Measurements from ENCODE around the gene CENPN. TPM values are rescaled to one million over a fixed set of nuclear protein-coding genes. Genes with fewer than 3 reads are reported as not detected.

CENPN gene
- total RNA-seq, 1 donor = 19.9 TPM

- Histone ChIP-seq H3K4me2 (ENCODE audit: insufficient read depth, low read length) (peak overlapping the region; percentile 94), H3K27me3 (ENCODE audit: insufficient read depth, low read length) (no peaks in the 10 kb centered on the region), H2AFZ (ENCODE audit: low read length) (peak overlapping the region; percentile 99), H3K27ac (ENCODE audit: low read depth, low read length) (peak overlapping the region; percentile 100), H3K4me3 (ENCODE audit: insufficient read depth, low read length) (peak overlapping the region; percentile 96), H3K36me3 (ENCODE audit: insufficient read depth, low read length) (no peaks in the 10 kb centered on the region), H3K4me1 (ENCODE audit: insufficient read depth, low read length) (peaks cover 25% of the 10 kb centered on the region), H3K9me3 (ENCODE audit: low read depth, low read length) (no peaks in the 10 kb centered on the region), H3K79me2 (ENCODE audit: insufficient read depth, low read length) (peaks cover 87% of the 10 kb centered on the region), H4K20me1 (ENCODE audit: insufficient read depth, low read length) (peaks cover 3% of the 10 kb centered on the region)
- peak; percentile 72 for DNase-seq (ENCODE audit: insufficient read length, low spot score, missing footprints)
- TF ChIP-seq, protein P1, sequence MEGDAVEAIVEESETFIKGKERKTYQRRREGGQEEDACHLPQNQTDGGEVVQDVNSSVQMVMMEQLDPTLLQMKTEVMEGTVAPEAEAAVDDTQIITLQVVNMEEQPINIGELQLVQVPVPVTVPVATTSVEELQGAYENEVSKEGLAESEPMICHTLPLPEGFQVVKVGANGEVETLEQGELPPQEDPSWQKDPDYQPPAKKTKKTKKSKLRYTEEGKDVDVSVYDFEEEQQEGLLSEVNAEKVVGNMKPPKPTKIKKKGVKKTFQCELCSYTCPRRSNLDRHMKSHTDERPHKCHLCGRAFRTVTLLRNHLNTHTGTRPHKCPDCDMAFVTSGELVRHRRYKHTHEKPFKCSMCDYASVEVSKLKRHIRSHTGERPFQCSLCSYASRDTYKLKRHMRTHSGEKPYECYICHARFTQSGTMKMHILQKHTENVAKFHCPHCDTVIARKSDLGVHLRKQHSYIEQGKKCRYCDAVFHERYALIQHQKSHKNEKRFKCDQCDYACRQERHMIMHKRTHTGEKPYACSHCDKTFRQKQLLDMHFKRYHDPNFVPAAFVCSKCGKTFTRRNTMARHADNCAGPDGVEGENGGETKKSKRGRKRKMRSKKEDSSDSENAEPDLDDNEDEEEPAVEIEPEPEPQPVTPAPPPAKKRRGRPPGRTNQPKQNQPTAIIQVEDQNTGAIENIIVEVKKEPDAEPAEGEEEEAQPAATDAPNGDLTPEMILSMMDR (IDR thresholded peaks at IDR 0.05; ENCODE audit: extremely low read depth, low read depth, low read length) = no peak
Measured at GRCh38 chr16:81006211-81006812, 702 bp upstream of the CENPN start.

GRCh38 chr16:81008505-81008789, 1.4 kb downstream of the CENPN start:
- Histone ChIP-seq H4K20me1 (ENCODE audit: insufficient read depth, low read length) (peaks cover 3% of the 10 kb centered on the region), H3K79me2 (ENCODE audit: insufficient read depth, low read length) (peaks cover 72% of the 10 kb centered on the region), H2AFZ (ENCODE audit: low read length) (peak overlapping the region; percentile 99), H3K36me3 (ENCODE audit: insufficient read depth, low read length) (peaks cover 9% of the 10 kb centered on the region), H3K27me3 (ENCODE audit: insufficient read depth, low read length) (no peaks in the 10 kb centered on the region), H3K27ac (ENCODE audit: low read depth, low read length) (peak overlapping the region; percentile 100), H3K4me1 (ENCODE audit: insufficient read depth, low read length) (peaks cover 22% of the 10 kb centered on the region), H3K4me2 (ENCODE audit: insufficient read depth, low read length) (peak overlapping the region; percentile 94), H3K9me3 (ENCODE audit: low read depth, low read length) (no peaks in the 10 kb centered on the region), H3K4me3 (ENCODE audit: insufficient read depth, low read length) (peak overlapping the region; percentile 96)
- TF ChIP-seq, protein P1 (IDR thresholded peaks at IDR 0.05; ENCODE audit: extremely low read depth, low read depth, low read length) = no peak
- peak; percentile 58 for DNase-seq (ENCODE audit: insufficient read length, low spot score, missing footprints)

- TF ChIP-seq, protein P1 (IDR thresholded peaks at IDR 0.05; ENCODE audit: extremely low read depth, low read depth, low read length) = no peak
- H3K4me1 ChIP-seq (ENCODE audit: insufficient read depth, low read length) = peaks cover 4% of the 10 kb centered on the region
- H3K27me3 ChIP-seq (ENCODE audit: insufficient read depth, low read length) = no peaks in the 10 kb centered on the region
- H3K4me3 ChIP-seq (ENCODE audit: insufficient read depth, low read length) = no peak overlapping the region
- peaks cover 40% of the 10 kb centered on the region for H3K79me2 ChIP-seq (ENCODE audit: insufficient read depth, low read length)
- H3K9me3 ChIP-seq (ENCODE audit: low read depth, low read length) = no peaks in the 10 kb centered on the region
- no peaks in the 10 kb centered on the region for H4K20me1 ChIP-seq (ENCODE audit: insufficient read depth, low read length)
- peaks cover 40% of the 10 kb centered on the region for H3K36me3 ChIP-seq (ENCODE audit: insufficient read depth, low read length)
- H3K27ac ChIP-seq (ENCODE audit: low read depth, low read length) = no peak overlapping the region
- no peak overlapping the region for H2AFZ ChIP-seq (ENCODE audit: low read length)
- no peak for DNase-seq (ENCODE audit: insufficient read length, low spot score, missing footprints)
- H3K4me2 ChIP-seq (ENCODE audit: insufficient read depth, low read length) = no peak overlapping the region
Measured at GRCh38 chr16:81012974-81013373, 6.0 kb downstream of the CENPN start.

DNA sequence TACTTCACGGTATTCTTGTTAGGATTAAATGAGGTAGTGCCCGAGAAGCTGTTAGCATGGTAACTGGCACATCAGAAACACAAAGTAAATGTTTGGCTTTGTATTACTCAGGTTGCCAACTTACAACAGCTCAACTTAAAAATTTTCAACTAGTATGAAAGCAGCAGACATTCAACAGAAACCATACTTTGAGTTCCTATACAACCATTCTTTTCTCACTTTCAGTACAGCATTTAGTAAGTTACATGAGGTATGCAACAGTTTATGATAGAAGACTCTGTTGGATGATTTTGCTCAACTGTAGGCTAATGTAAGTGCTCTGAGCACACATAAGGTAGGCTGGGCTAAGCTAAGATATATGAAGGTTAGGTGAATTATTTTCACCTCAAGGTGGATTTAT, 7.7 kb downstream of the CENPN start:
- Histone ChIP-seq H3K4me1 (ENCODE audit: insufficient read depth, low read length) (no peaks in the 10 kb centered on the region), H3K36me3 (ENCODE audit: insufficient read depth, low read length) (peaks cover 53% of the 10 kb centered on the region)
- TF ChIP-seq, protein P1 (IDR thresholded peaks at IDR 0.05; ENCODE audit: extremely low read depth, low read depth, low read length) = no peak

More for the DNA sequence above, 7.7 kb downstream of the CENPN start:
- Histone ChIP-seq H3K4me3 (ENCODE audit: insufficient read depth, low read length) (no peak overlapping the region), H4K20me1 (ENCODE audit: insufficient read depth, low read length) (no peaks in the 10 kb centered on the region), H3K27me3 (ENCODE audit: insufficient read depth, low read length) (no peaks in the 10 kb centered on the region), H3K27ac (ENCODE audit: low read depth, low read length) (no peak overlapping the region), H2AFZ (ENCODE audit: low read length) (no peak overlapping the region), H3K4me2 (ENCODE audit: insufficient read depth, low read length) (no peak overlapping the region), H3K9me3 (ENCODE audit: low read depth, low read length) (no peaks in the 10 kb centered on the region), H3K79me2 (ENCODE audit: insufficient read depth, low read length) (peaks cover 23% of the 10 kb centered on the region)
- DNase-seq (ENCODE audit: insufficient read length, low spot score, missing footprints) = no peak

All from osteoblast (primary cell).